SK-N-SH (cell line): ENCODE measurements around the gene ZNF91.

Experiments
- CHD2 ChIP-seq: fragments of 150-350 bp; IDR thresholded peaks from 2 replicates; pipeline ENCODE4 v1.6.1; 2018; ENCODE audit warnings: low read length; ENCODE audit not compliant: partially characterized antibody
- ELF1 ChIP-seq: IDR thresholded peaks from 2 replicates; pipeline ENCODE4 v1.4.0; 2012
- MXI1 ChIP-seq: IDR thresholded peaks from 2 replicates; pipeline ENCODE4 v1.6.1; 2012; ENCODE audit warnings: mild to moderate bottlenecking, low read depth, low read length, improper control_type of control experiment
- POLR2AphosphoS5 ChIP-seq: IDR thresholded peaks from 2 replicates; pipeline ENCODE4 v1.6.1; 2012; ENCODE audit warnings: low read depth, low read length
- RAD21 ChIP-seq: IDR thresholded peaks from 2 replicates; pipeline ENCODE4 v1.6.1; 2012; ENCODE audit warnings: mild to moderate bottlenecking, low read length
- RCOR1 ChIP-seq: fragments of 150-350 bp; IDR thresholded peaks from 2 replicates; pipeline ENCODE4 v1.6.1; 2017; ENCODE audit warnings: antibody characterized with exemption, low read length
- SMC3 ChIP-seq: IDR thresholded peaks from 2 replicates; pipeline ENCODE4 v1.6.1; 2012; ENCODE audit warnings: low read depth, low read length, improper control_type of control experiment
- TEAD4 ChIP-seq: IDR thresholded peaks from 2 replicates; pipeline ENCODE4 v1.4.0; 2012; ENCODE audit warnings: mild to moderate bottlenecking, borderline replicate concordance; ENCODE audit not compliant: insufficient read depth
- YY1 ChIP-seq: IDR thresholded peaks from 2 replicates; pipeline ENCODE4 v1.4.0; 2012; ENCODE audit warnings: low read depth, mild to moderate bottlenecking
- TF ChIP-seq, protein P1 (sequence below): fragments of 200-600 bp; sonication (generic); IDR thresholded peaks from 2 replicates; pipeline ENCODE4 v1.6.1; 2017; ENCODE audit warnings: antibody characterized with exemption, mild to moderate bottlenecking, moderate library complexity
- TF ChIP-seq, protein P2 (sequence below): IDR thresholded peaks from 2 replicates; pipeline ENCODE4 v1.4.0; 2012; ENCODE audit warnings: low read depth
- TF ChIP-seq, protein P3 (sequence below): IDR thresholded peaks from 2 replicates; pipeline ENCODE4; 2012

DNA sequence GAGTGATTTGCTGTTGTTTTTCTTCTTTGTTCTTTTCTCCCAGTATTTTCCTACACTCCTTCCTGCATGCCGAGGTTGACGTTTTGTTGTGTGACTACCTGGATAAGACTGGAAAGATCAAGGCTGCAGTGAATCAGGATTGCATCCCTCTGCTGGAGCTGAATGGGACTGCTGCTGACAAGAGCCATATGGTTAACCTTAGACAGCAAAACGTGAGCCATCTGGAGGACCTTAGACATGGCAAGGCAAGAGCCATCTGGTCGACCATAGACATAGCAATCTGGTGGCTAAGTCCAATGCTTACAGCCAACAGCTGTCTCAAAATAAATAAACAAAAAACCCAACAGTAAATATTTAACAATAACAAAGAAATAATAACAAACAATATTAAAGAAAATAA lies 42.6 kb upstream of the ZNF91 start:
- TF ChIP-seq, protein P1, sequence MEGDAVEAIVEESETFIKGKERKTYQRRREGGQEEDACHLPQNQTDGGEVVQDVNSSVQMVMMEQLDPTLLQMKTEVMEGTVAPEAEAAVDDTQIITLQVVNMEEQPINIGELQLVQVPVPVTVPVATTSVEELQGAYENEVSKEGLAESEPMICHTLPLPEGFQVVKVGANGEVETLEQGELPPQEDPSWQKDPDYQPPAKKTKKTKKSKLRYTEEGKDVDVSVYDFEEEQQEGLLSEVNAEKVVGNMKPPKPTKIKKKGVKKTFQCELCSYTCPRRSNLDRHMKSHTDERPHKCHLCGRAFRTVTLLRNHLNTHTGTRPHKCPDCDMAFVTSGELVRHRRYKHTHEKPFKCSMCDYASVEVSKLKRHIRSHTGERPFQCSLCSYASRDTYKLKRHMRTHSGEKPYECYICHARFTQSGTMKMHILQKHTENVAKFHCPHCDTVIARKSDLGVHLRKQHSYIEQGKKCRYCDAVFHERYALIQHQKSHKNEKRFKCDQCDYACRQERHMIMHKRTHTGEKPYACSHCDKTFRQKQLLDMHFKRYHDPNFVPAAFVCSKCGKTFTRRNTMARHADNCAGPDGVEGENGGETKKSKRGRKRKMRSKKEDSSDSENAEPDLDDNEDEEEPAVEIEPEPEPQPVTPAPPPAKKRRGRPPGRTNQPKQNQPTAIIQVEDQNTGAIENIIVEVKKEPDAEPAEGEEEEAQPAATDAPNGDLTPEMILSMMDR, result no peak
- TF ChIP-seq YY1 (no peak), RAD21 (no peak), POLR2AphosphoS5 (no peak), CHD2 (no peak), MXI1 (no peak), SMC3 (no peak), ELF1 (no peak), TEAD4 (no peak), RCOR1 (no peak)
- TF ChIP-seq, protein P2, sequence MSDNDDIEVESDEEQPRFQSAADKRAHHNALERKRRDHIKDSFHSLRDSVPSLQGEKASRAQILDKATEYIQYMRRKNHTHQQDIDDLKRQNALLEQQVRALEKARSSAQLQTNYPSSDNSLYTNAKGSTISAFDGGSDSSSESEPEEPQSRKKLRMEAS, result no peak
- TF ChIP-seq, protein P3, sequence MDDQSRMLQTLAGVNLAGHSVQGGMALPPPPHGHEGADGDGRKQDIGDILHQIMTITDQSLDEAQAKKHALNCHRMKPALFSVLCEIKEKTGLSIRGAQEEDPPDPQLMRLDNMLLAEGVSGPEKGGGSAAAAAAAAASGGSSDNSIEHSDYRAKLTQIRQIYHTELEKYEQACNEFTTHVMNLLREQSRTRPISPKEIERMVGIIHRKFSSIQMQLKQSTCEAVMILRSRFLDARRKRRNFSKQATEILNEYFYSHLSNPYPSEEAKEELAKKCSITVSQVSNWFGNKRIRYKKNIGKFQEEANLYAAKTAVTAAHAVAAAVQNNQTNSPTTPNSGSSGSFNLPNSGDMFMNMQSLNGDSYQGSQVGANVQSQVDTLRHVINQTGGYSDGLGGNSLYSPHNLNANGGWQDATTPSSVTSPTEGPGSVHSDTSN, result no peak
